PC-9 (cell line): ENCODE results near the gene ALLC.

Experiments
- CTCF ChIP-seq: fragments of 200-600 bp; sonication (generic); conservative IDR thresholded peaks from 2 replicates; pipeline ENCODE4 v1.6.1; 2017; ENCODE audit warnings: mixed run types, antibody characterized with exemption, mild to moderate bottlenecking, moderate library complexity
- EZH2 ChIP-seq: fragments of 200-600 bp; sonication (generic); IDR thresholded peaks from 2 replicates; pipeline ENCODE4 v1.8.0; 2017; ENCODE audit warnings: antibody characterized with exemption, low read depth

GRCh38 chr2:3643371-3644245 is 14.4 kb upstream of the ALLC start:
- TF ChIP-seq CTCF (no peak), EZH2 (no peak)
